Stimulated activated CD8-positive, alpha-beta memory T cell treated with anti-CD3 and anti-CD28 coated beads, Interleukin-4, amount 100 ng/mL, for 1 hour (primary cell): ENCODE data around the gene TMEM87B.

Experiments used
- DNase-seq, 2 donors: peaks; one replicate each; pipeline ENCODE4 v3.0.0-alpha.2; 2020; ENCODE audit warnings: low read depth in 2 of 2, low spot score in 1 of 2

The TMEM87B gene

DNA sequence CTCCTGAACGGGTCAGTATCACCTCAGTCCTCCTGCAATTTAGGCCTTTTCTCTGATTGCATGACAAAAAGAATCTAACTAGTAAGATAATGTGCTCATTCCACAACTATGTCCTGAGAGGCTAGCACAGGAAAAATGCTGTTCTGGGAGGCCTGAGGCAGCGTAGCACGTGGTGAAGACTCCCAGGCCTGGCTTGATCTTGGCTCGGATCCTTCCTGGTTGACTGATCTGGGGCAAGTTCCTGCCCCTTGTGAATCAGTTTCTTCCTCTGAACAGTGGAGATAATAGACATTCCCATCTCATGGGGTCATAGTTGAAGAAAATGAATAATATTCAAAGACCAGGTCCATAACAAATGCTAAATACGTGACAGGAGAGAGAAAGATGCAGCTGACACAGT, 95.4 kb downstream of the TMEM87B start:
- DNase-seq, result no peak

DNA sequence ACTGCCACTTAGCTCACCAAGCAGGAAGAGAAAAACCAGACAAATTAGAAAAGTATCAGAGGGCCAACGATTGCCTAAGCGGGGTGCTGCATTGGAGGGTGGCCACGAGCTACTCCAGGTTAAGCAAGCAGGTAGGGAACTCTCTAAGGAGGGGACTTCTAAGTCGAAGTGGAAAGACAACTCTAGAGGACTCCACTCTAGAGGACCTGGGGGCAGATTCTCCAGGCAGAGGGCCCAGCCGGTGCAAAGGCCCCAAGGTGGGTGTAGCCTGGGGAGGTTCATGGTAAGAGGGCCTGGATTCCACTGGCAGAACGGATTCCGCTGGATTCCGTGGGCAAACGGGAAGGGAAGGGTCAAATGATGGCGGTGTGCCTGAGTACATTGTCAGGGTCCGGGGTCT, 95.8 kb downstream of the TMEM87B start:
- DNase-seq, result no peak

DNA sequence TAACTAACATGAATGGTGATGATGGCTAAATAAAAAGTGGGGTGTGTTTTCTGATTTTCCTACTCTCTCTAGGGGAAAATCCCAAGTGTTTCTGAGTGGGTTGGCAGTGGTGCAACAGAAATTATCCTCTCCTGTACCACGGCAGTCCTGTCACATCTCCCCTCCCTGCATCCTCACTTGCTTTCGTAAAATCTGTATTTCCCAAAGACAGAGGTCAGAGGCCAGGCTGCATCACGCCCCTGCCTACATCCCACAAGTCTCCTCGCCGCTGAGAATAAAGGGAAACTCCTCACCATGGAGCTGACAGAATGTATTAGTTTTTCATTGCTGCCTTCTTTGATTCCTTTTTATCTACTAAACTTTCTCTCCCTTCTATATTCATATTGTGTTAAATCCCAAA, 96.2 kb downstream of the TMEM87B start:
- DNase-seq, result no peak

DNA sequence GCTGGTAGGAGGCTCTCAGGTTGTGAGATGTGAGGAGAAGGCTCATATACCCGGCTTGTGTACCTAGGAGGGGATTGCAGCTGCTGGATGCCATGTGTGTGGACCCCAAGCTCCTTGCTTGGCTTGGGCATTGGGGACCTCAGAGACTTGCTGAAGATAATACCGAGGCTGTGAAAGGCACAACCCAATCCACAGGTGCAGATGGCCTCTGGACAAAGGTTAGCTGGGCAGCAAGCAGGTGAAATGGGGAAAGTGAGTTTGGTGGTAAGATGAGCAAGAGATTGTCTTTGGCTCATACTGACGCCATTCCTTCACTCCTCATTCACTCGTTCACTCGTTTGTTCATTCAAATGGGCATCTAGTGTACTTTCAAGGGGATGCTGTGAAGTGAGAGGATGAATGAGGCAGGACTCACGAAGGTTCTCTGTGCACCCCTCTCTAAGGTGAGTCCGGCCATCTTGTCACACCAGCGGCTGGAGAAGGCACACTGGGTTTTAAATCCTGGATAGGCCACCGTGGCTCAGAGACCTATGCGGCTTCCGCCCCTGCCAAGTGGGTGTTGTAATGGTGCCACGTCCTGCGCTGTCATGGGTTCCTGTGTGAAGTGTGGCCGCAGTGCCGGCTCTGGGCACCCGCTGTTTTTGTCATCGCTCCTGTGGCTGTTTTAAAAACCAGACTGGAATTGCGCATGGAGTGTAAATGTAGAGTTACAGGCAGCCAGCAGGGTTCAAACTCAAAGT, 96.8 kb downstream of the TMEM87B start:
- DNase-seq, result no peak

DNA sequence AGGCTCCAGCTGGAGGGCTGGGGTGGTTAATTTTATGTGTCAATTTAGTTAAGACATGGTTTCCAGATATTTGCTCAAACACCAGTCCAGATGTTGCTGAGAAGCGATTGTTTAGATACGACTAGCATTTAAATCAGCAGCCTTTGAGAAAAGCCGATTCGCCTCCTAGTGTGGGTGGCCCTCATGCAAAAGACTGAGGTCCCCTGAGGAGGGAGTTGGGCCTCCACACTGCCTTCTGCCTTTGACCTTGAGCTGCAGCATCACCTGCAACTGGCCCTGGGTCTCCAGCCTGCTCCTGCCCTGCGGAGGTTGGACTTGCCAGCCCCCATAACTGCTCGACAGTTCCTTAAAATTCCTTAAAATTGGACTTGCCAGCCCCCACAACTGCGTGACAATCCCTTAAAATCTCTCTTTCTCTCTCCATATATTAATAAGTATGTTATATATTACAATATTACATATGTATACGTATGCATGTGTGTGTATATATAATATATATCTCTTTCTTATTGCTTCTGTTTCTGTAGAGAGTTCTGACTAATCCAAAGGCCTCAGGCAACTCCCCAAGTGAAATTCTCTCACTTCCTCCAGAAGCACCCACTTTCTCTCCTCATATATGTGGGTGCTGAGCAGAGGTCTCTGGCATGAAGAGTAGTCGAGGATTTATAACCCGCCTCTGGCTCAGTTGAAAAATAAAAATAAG, 97.6 kb downstream of the TMEM87B start:
- no peak for DNase-seq

DNA sequence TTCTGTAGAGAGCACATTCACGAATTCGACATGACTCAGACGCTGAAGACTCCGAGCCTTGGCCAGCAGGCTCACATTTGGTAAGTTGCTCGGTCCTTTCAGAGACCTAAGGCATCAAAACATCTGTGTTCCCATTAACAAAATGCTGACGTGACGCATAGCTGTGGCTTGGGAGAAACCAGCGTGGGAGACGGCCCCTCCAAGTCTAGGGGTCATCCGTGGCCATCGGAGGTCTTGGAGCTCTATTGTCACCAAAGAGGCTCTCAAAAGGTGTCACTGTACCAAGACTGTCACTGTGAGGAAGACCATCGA, 98.1 kb downstream of the TMEM87B start:
- DNase-seq, result no peak

DNA sequence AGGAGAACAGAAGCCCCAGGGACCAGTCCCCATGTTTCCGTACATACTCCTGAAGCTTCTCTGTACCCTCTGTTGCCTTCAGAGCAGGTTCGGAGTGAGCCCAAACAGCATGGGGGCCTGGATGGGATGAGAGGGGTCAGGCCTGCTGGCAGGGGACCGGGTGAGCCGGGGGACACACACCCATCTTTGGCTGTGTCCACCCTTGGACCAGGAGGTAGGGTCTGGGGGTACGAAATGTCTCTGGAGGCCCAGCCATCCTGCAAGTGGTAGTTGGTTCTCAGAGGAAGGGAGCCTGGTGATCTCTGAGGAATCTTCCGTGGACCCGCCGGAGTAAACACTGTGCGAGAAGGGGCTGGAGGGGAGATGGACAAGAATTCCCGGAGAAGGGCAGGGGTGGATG, 98.4 kb downstream of the TMEM87B start:
- no peak for DNase-seq

DNA sequence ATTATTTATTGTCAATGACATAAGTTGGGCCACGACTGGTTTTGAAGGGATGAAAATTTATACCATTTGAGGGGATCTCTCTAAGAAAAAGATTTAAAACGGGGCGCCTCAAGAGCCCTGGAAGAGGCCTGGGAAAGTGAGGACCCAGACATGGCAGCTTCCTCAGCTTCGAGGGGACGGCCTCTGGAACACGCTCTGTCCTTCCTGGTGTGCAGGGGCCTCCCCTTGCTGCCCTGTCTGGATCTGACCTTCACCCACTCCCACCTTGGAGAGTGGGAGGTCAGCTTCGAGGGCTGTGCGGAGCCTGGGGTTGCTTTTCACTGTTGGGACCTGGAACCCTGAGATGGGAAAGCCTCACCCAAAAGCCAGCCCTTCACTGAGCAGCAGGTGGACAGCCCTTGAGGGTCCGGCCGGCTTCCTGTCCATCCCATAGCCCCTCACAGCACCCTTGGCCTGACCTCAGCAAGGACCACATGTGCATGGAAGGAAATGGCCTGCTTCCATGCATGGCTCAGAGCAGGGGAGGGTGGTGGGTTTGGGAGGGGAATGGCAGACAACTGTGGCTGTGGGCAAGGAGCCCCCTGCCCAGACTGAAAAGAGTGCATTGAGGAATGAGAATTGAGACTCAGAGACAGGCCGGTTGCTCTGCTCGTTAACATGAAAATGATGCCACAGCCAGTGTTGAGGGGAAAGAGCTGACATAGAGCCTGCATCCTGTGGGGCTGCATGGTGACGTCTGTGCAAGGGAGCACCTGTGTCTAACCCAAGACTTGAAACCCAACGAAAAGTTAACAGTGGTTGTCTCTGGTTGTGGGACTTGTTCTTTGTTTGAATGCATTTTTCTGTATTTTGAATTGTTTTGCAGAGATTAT, 99.4 kb downstream of the TMEM87B start:
- DNase-seq, result no peak

DNA sequence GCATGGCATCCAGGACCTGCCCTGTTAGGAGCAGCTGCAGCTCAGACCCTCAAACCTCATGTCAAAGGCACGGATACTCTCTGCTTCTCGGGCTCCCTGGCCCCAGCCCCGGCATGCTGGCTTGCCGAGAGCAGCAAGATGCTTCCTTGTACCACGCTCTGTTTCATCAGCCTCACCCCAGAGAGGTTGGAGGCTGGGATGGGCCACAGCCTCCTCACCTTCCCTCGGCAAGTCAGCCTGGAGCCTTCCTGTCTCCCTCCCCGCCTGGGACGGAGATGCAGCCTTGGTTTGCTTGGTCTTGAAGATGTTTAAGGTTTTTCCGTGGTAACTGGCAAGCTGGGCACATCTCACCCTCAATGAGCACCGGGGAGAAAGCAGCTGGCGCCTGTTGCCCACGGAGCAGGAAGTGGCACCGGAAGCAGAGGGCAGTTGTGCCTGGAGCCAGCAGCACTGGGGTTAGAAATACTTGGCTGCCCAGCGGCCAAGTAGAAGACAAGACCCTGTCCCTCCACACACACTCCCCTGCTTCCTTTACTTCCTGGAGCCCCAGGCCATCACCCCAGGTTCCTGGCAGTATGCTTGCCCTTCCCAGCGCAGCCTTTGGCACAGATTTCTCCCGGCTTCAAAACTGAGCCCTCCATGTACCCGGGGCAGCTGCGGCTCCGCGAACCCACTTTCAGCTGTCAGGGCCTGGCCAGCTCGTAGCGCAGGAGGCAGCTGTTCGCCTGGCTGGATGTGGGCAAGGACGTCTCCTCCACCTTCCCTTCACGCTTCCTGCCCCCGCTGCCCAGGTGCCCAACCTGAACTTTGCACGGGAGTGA, 100.5 kb downstream of the TMEM87B start:
- peak; percentile 7 to 18 for DNase-seq

DNA sequence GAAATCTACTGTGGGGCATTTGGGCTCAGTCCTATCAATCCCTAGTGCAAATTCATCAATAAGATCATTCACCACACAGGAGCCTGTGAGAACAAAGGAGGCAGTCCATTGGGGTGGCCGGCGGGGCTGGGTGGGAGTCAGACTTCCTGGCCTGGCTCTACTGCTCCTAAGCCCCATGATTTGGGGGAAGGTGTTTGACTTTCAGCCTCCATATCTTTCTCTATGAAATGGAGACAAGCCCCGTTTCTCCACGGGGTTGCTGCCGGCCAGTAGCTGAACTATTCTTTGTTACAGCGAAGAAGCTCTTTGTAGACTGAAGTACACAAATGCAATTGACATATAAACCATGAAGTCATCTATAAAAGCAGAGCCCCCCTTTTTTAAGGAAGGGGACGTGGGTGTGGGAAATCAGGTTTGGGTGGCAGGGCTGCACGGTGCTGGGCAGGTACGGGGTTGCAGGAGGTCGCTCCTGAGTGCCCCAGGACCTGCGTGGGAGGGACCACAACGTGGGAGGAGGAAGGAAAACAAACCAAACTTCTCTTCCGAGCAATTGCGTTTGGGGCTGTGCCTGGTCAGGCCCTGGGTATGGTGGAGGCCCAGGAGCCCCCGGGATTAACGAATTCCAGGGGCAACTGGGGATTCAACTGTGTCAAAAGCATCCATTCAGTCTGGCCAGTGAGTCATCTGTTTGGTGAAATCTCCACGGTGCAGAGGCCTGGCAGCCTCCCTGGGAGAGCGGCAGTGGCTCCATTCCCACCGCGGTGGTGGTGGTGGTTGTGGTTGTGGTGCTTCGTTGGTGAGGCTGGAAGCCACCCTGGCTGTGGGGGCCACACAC, 101.3 kb downstream of the TMEM87B start:
- DNase-seq, result no peak

DNA sequence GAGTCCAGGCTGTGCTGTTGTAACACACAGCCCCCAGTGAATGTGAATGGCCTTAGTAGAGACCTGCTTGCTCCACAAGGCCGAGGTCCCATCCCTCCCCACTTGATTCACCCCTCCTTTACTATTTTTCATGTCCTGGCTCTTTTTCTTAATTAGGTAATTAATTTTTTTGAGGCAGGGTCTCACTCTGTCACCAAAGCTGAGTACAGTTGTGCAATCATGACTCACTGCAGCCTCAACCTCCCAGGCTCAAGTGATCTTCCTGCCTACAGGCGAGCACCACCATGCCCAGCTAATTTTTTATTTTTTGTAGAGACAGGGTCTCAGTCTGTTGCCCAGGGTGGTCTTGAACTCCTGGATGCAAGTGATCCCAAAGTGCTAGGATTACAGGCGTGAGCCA, 102.4 kb downstream of the TMEM87B start:
- no peak for DNase-seq

DNA sequence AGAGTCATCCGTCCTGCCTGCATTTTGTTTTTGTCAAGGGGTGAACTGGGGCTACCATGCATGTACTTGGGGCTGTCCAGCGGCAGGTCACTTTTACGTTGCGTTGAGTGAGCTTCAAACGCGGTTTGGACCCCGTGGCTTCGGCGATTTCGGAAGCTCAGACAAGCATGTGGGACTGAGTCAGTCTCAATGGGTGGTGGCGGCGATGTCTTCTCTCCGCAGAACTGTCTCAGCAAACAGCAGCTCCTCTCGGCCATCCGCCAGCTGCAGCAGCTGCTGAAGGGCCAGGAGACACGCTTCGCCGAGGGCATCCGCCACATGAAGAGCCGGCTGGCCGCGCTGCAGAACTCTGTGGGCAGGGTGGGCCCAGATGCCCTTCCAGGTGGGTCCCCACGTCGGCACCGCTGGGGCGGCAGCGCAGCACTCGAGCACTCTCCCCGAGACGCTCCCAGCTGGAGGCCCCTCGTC, 104.4 kb downstream of the TMEM87B start:
- DNase-seq, result no peak

DNA sequence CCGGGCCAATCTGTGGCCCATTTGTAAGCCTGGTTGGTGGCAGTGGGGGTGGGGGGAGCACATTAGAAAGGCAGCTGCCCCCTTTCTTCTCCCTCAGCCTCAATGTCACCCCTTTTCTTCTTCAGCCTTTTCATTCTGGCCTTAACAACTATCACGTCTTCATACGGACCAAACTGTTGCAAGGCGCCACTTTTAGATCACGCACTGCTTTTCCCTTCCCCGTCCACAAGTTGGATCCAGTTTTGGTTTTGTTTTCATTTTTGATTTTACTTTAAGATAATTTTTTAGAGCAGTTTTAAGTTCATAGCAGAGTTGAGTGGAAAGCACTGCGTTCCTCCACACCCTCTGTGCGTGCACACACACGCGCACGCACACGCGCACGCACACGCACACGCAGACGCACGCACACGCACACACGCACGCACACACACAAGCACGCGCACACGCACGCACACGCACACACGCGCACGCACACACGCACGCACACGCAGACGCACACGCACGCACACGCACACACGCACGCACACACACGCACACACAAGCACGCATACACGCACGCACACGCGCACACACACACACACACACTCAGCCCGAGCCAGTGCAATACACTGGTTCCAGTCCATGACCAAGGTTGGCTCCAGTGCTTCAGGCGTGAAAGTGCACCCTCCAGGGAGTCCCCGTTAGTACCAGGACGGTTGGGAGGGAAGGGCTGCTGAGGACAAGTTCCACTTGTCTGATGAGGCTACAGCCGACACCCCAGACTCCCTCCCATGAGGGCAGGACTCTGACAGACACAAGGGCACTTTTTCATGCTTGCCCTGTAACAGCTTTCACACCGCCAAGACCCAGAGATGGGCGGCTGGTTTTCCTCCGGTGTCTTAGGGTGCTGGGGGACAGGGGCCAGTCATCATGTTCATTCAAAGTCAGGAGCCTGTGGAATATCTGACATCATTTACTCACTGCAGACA, 105.5 kb downstream of the TMEM87B start:
- no peak for DNase-seq

DNA sequence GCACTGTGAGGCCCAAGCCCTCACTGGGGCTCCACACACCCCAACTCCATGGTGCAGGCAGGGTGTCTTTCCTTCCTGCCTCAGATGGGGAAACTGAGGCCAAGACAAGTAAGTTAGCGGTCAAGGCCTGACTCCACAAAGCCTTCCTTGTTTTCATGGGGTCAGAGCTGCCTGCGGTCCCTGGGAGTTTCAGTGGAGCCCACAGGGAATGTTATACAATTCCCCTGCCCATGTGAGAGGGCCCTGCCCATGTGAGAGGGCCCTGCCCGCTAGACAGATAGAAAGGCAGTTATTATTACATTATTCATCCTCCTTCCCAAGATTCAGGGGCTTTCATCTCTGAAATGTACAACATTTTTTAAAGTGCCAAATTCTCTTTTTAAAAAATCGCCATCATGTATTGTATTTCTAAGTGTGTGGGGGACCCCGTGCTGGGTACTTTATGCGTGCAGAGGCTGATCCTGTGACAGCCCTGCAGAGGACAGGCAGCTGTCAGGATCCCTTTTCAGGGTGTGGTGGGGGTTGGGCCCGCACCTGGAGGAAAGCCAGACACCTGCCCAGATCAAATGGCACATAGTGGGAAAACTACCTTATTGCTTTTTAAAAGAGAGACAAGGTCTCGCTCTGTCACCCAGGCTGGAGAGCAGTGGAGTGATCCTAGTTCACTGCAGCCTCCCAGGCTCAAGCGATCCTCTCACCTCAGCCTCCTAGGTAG, 106.5 kb downstream of the TMEM87B start:
- no peak for DNase-seq

DNA sequence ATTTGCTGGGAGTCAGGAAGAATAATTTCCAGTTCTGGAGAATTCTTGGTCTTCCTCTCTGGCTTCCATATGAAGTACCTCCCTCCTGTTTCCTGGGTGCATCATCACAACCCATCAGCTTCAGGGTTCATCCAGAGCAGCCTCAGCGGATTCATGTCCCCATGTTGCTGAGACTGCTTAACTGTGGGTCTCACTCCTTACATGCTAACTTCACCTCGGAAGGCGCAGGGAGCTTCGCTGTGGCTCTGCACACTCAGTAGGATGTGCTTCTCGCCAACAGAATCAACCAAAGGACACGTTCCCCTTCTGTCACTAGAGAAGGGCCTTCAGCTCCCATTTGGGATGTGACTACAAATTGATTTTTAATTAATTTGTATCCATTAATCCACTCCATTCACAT, 107.3 kb downstream of the TMEM87B start:
- DNase-seq, result no peak

DNA sequence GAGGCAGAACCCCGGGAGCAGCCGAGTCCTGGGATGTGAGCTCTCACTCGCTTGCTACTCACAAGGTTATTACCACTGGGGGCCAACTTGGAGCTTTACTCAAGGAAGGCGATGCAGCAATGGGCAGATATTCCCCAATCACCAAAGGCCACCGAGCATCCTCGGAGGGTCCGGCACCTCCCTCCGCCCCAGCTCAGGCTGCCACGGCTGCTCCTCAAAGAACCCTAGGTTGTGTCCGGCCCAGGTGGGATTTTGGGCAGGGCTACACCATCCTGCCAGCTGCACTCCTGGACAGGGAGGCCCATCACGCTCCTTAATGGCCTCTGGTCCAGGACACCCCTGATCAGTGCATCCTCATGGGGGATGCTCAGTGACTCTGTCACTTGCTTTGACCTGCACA, 107.9 kb downstream of the TMEM87B start:
- DNase-seq, result no peak

DNA sequence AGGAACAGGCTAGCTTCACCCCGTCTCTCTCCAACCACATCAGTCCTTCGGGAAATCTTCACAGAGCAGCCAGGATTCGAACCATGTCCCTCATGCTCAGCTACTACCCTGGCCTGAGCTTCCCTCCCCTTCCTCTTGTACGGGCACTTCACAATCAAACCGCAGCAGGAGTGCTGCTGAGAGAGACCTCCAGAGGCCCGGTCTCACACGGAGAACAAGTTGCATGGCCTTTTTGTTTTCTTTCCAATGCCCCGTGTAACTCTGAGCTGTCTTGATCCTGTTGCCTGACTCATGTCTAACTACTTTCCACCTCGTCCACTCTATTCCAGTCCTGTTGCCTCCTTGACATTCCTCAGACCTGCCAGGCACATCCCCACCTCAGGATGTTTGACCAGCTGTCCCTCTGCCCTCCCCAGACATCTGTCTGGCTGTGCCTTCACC, 108.5 kb downstream of the TMEM87B start:
- DNase-seq, result no peak

DNA sequence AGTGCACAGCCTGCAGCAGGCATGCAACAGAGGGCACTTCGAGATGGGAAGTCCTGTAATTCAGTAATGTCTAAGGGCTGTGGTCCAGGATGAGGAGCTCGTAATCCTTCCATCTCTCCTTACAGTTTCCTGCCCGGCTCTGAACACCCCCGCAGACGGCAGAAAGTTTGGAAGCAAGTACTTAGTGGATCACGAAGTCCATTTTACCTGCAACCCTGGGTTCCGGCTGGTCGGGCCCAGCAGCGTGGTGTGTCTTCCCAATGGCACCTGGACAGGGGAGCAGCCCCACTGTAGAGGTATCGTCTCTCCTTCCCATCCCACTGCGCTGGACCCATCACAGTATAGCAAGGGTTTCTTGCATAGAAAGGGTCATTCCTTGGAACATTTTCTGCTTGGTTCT, 109.8 kb downstream of the TMEM87B start:
- DNase-seq, result no peak
